ENCODE results near the gene HRH1.
"Not testable (repeated sequence)": the region's sequence is repeated elsewhere in the genome, so short reads cannot be mapped to it uniquely, and the experiment has no call there.

The HRH1 gene

GRCh38 chr3:11144996-11145395 lies 9.3 kb upstream of the HRH1 start:
- no peak for DNase-seq

DNA sequence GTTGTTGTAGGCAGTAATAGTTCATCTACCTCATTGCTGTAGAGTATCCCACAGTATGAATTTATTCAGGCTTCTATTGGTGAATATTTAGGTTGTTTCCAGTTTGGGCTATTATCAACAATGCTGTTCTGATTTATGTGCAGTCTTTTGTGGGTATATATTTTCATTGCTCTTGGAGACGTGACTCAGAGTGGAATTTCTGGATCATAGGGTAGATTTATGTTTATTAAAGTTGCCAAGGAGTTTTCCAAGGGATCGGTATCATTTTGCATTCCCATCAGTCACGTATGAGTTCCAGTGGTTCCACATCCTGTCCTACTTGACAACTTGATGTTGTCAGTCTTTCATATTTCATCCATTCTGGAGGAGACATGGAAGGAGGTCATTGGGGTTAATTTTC lies 8.4 kb upstream of the HRH1 start:
- DNase-seq = no peak

DNA sequence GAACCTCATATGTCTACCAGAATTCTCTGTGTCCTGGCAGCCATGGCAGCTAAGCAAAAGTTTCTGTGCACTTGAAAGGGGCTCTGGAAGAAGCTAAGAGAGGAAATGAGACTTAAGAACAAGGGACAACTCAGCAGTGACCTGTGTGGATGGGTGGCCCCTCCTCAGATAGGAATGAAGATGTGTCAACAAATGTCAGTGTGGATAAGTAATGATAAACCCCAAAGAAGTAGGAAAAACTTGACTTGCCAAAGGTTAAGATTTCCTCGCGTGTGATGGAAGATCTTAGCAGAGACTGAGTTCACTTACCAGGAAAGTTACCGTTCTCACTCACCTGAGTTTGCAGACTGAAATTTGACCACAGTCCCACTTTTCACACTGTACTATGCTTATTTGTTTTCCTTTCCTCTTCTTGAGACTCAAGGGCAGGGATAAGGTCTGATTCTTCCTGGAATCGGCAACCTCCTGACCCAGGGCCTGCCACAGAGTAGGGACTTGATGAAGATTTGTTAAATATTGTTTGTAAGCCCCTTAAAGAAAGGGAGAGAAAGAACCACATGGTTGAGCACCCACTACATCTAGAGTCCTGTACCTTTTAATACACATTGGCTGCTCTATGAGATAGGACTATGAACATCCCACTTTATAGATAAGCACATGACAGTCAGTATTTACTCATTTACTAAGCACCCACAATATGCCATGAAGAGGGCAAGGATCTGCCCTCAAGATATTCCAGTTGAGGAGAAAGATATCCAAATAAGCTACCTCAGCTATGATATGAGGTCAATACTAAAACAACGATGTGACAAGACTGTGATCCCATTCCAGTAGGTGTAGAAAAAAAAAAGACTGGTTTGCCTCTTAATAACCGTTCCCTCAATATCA lies 7.3 kb upstream of the HRH1 start:
- no peak for DNase-seq

- no peak for DNase-seq
Observed at GRCh38 chr3:11150256-11150655, 4.0 kb upstream of the HRH1 start.

- no peak for DNase-seq
Observed at GRCh38 chr3:11152301-11152700, 2.0 kb upstream of the HRH1 start.

DNA sequence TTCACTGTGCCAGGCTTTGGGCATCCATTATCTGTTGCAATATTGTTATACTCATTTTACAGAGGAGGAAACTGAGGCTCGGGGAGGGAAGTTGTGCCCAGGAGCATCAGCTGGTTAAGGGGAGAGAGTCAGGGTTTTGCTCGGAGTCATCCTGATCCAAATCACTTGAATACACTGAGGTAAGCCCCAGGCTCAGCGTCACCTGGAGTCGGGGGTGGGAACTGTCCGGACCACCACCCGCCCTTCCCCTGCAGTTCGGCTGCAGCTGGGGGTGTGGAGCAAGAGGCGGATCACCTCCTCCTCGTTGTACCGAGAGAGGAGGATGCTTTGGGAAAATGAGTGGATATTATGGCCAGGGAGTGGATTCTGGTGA lies 646 bp downstream of the HRH1 start:
- no peak for DNase-seq

DNA sequence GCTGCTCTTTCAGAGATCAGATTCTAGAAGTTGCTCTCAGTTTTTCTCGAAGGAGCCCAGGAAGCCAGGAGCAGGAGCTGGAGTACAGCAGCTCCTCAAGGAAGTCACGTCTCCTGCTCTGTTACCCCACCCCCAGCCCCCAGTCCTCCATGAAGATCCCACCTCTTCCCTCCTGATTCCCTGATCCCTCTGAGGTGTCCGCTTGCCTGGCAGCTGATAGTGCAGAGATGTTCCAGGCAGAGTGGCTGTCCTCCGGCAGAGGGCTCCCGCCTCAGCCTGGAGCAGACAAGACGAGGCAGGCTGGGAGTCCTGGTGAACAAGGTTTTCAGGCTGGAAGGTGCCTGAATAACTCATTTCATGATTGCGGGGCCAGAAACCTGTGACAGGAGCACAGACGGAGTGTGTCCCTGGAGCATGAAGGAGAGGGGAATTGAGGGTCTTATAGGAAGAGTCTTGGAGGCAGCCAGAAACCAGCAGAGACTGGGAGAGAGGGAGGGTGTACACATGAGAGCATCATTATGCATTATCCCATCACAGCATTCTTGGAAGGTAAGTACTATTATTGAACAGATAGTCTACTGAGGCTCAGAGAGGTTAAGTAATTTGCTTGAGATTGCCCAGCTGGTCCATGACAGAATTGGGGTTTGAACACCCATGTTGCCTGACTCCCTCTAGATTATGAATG lies 1.2 kb downstream of the HRH1 start:
- no peak for DNase-seq

- no peak for DNase-seq
Observed at GRCh38 chr3:11156026-11156410, 1.7 kb downstream of the HRH1 start.

DNA sequence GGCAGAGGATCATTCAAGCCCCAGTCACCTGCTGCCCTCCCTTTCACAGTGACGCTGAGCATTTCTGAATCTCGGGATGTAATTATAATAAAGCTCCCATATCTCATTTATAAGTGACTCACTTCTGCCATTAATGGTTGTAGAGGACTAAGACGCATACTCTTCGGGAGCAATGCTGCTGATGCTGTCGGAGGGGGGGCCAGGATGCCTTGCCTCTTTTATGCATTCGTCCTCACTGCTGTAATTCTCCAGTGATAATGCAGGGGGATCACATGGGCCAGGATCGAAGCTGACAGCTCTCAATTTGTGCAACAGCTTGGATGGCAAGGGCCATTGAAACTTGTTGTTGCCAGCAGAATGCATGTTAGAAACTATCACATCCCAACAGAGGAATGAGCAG lies 3.1 kb downstream of the HRH1 start:
- DNase-seq = no peak

DNA sequence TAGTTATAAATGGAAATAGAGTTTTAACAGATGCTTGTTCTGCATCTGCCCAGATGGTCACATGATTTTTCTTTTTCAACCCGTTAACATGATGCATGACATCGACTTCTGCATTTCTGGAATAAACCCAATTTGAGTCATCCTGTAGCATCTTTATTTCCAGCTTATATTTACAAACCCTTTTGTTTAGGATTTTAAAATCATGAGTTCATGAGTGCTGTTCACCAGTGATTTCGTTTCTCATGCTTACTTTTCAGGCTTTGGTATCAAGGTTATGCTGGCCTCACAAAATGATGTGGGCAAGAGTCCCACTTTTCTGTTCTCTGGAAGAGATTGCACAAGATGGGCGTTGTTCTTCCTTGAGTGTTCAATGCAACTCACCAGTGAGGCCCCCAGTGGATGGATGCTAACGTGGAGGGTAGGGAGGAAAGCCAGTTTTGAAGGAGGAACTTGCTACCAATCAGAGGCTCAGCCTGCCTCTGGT lies 5.2 kb downstream of the HRH1 start:
- DNase-seq = no peak

- no peak for DNase-seq
Observed at GRCh38 chr3:11161666-11162065, 7.4 kb downstream of the HRH1 start.

GRCh38 chr3:11162401-11163345 lies 8.4 kb downstream of the HRH1 start:
- DNase-seq = no peak

DNA sequence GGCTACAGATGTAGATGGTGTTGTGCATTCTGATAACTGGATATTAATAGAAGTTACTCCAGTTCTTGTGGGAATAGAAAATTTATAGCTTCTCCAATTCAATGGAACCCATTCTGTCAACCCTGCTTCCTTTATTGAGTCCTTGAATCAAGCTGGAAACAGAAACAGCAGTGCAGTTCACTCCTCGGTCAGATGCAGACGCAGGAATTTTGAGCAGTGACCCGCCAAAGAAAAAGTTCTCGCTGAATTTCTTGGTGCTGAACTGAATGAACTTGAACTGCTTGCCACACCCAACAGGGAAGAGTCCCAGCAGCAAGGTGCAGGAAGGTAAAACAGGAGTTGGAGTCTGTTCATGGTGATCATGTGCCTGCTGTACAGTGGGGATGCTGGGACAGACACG lies 10.3 kb downstream of the HRH1 start:
- DNase-seq = no peak

DNA sequence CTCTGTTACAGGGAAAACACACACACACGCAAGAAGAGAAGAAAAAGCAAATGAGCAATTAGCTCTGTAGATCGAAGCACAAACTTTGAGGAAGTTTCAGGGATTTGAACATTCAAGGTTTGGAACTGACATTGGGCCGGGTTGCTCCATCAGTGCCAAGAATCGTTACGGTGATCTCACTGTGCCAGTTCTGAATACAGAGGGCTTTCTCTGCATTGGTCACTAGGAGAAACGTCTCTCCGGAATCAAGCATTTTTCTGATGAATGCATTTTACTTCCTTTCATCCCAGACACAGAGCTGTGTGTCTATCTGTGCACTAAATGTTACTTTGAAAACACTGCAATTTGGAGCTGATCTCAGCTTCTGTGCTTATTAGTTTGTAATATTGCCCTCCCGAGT lies 11.2 kb downstream of the HRH1 start:
- no peak for DNase-seq

GRCh38 chr3:11166807-11167400 lies 12.6 kb downstream of the HRH1 start:
- DNase-seq = not testable (repeated sequence)

DNA sequence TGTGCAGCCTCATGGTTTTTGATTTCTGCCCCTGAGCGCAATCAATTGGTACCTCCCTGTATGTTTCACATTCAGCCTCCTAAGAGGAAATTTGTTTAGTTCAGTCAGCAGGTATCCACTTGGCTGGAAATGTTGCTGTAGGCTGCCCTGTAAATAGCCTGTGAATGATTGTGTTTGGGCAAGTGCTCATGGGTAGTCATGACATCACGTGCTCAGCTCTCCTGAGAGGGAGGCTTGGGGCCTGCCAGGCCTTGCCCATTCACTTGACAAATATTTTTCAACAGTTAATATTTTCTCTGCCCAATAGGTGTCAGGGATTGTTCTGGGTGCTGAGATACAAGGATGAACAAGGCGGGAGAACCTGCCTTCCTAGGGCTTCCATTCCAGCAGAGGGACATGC lies 13.3 kb downstream of the HRH1 start:
- no peak for DNase-seq

DNA sequence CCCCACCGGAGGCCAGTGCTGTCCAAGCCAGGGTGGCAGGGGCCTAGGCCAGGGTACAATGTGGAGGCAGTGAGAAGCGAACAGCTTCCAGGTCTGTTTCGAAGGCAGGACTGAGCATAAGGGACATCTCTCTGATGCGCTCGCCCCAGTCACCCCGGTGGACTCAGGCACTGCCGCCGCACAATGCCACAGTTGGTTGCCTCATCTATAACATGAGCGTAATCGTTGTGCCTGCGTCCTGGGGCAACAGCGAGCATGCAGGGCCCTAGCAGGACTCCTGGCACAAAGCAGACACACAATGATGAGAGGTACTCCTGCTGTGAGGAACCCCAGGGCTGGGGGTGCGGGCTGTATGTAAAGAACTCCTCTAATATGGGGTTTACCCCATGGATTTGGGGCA lies 14.1 kb downstream of the HRH1 start:
- DNase-seq = no peak

- DNase-seq = no peak
Observed at GRCh38 chr3:11168881-11169805, 14.8 kb downstream of the HRH1 start.

DNA sequence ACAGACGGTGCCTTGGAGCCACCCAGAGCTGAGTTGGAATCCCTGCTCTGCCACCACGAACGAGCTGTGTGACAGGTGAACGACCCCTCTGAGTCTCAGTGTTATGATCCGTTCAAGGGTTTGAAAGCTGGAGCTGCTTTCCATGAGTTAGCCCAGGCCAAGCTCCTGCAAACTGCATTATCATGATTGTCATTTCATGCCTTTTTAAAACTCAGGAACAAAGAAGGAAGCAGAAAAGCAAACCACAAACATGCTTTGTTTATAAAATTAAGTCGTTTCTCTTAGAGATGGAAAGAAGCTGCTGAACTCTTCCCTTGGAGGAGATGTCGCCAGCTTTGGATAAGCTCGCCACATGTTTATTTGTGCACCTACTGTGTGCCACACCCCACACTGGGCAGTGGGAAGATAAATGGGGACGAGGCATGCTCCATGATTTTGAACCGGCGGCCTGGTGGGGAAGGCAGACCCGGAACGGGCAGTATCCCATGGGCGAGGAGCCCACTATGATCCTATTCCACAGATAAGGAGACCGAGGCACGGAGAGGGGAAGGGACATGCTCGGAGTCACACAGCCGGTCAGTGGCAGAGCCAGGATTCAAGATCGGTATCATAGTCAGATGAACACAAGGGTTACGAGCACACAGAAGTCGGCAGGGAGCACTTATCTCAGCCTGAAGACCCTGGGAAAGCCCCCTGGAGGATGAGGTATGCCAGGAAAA lies 15.9 kb downstream of the HRH1 start:
- DNase-seq = no peak

DNA sequence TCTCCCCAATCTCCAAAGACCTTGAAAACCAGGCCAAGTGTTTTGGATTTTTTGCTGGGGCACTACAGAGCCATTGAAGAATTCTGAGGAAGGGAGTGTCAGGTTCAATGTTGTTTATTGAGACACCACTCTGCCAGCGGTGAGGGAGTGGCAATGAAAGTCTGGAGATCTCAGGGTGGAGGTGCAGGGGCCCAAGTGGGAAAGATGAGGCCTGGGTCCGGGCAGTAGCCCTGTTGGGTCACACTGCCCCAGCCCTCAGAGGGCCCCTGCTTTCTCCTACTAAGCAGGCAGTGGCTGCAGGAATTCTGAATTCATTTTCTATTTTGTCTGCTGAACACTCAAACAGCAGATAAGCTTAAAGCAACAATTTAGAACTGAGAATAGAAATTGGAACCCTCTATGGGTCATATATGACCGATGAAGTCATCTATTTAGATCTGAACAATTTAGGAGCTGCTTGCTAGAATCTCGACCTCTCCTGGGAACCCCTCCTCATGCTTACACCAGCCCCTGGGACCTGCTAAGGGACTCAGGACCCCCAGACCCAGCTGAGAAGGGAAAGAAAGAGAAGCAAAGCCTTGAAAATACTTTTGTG lies 17.9 kb downstream of the HRH1 start:
- DNase-seq = no peak
